ENCODE data around the gene SCN1A.
A peak's percentile ranks its signal among the peaks of the same experiment; 100 is the strongest.

Gene SCN1A

DNA sequence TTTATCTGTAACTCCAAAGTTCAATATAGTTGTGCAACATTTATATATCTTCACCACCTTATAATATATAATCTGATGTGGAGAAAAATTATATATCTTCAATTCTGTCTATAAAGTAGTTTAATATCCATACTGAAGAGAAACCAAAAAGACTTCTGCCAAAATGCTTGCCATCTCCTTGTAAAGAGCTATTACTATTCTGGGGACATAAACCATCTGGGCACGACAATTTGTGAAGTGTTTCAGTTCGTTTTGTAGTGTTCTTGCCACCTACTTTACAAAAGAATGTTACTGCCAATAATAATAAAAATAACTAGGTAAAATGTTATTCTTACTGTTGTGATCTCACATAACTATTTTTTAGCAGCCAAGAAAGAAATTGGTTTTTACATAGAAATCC is 45.1 kb downstream of the SCN1A start:
- DNase-seq, result no peak

DNA sequence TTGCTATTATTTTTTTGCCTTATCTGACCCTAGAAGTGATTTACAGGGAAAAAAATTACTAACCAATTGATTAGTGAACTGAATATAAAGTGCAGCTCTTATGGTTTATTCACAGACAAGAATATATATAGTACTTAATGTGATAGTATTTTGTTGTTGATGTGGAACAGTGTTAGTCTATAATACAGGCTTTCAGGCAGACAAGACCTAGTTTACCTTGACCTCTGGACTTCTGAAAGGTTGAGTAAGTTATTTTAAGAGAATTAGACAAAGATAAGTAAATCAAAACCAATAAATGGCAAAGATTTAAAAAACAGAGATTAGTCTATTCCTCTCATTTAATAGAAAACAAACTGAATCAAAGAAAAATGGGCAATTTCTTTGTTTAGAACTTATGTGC is 46.0 kb downstream of the SCN1A start:
- no peak for DNase-seq

DNA sequence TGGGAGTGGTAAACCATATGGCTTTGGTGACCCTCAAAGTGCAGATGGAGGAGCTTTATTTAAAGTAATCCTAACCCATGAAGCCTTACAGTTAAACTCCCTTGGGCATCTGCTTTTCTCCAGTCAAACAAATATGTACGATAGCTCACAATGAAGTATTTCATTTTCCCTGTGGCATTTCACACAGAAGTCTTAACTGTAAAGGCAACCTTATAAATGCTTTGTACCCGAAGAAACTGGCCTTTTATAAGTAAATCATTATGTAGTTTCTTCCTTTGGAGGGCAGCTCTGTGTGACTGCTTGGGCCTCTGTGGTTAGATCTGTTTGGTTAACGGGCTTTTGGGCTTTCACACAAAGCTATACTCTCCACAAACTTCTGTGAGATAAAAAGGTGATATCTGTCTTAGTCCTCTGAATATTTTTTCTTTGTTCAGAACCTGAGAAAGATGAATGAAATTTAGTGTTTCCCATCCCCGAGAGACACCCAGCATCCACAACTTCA is 46.6 kb downstream of the SCN1A start:
- DNase-seq, result no peak

DNA sequence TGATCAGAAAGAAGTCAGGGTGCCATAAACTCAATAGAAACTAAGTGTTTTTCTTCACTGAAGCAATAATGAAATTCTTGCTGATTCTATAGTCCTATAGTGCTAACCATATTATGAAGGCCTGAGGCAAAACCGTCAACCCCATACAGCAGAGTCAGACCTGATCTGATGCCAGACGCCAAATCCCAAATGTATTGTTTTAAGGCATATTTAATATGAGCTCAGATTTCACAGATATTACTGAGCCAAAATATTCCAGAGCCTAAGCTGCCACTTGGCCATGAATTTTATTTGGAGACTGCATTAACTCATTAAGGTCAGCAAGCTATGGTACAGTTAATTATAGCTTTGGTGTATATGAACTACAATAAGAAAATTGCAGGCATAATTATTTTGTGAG is 53.4 kb downstream of the SCN1A start:
- no peak for DNase-seq

DNA sequence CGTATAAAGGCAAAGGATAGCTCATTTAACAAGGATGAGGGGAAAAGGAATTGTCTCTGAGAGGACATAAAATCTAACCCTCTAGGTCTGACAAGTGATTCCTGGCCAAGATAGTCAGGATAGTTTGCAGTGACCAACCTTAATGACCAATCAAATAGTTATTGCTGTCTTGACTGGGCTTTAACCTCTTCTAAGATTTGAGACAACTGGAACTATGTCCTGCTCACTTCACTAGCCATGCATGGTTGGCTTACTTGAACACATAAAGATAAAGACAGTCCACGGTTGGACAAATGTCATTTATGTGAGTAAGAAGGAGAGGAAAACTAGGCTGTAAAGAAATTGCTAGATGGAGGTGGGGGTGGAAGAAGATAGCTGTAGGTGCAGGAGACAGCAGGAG is 53.8 kb downstream of the SCN1A start:
- DNase-seq, result no peak

DNA sequence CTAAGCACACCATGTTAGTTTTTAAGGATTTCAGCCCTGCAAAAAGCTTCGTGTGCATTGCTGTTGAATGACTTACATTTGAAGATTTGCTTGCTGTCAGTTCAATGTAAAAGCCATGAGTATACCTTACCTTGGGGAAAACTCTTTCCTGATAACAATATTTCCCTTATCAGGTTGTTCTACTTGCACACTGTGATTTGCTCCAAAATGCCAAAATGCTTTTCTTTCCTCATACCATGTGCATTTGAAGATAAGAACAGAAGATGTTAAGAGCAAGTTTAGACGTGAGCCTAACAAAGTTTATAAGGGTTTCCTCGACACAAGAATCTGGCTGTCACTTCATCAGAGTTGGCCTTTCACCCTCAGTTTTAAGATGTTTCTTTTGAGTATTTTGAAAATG is 57.6 kb downstream of the SCN1A start:
- DNase-seq, result no peak

DNA sequence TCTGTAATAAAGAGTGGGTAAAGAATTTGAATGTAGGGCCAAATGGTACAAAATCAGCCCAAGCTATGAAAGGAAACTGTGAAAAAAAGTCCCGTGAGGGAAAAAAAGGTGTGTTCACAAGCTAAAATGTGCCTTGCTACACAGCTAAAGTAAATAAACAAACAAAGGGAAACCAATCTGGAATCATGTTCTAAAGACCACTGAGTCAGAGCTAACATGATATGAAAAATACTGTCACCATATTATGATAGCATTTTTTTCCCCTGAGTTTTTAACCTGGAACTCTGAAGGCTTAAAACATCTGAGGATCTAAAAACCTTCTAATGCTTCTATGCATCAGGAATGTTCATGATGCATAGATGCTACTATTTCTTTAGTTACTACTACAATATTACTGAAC is 58.8 kb downstream of the SCN1A start:
- DNase-seq, result no peak

DNA sequence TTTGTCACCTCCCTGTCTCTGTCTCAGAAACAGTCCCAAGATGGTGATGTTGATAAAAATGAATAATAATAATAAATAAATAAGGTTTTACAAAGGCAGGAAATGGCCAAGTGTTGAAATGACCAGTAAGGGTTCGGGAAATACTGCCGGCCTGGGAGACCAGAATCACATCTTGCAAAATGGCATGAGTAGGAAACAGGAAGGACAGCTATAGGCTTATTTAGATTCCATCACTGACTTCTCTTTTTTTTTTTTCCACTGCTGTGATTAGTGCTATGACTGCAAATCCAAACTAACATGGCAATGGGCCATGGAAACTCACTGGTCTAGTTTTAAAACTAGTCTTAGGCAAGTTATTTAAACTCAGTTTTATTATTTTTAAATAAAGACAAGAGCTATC is 60.6 kb downstream of the SCN1A start:
- DNase-seq, result no peak

DNA sequence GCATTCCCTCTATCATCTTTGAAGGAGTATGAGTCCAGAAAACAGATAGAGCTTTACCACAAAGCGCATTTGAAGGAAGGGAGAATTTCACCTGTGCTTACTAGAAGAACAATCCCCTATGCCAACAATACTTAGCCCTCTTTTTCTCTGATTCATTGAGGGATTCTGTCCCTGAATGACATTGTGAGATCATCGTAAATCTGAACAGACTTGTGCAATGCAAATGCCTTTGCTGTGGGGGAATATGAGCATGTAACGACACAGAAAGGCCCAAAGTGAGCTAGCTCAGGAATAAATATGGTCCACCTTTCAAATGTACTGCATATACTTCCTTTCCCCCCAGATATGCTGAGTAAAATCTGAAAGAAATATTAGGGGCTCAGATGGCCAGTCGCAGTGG is 67.6 kb downstream of the SCN1A start:
- no peak for DNase-seq

DNA sequence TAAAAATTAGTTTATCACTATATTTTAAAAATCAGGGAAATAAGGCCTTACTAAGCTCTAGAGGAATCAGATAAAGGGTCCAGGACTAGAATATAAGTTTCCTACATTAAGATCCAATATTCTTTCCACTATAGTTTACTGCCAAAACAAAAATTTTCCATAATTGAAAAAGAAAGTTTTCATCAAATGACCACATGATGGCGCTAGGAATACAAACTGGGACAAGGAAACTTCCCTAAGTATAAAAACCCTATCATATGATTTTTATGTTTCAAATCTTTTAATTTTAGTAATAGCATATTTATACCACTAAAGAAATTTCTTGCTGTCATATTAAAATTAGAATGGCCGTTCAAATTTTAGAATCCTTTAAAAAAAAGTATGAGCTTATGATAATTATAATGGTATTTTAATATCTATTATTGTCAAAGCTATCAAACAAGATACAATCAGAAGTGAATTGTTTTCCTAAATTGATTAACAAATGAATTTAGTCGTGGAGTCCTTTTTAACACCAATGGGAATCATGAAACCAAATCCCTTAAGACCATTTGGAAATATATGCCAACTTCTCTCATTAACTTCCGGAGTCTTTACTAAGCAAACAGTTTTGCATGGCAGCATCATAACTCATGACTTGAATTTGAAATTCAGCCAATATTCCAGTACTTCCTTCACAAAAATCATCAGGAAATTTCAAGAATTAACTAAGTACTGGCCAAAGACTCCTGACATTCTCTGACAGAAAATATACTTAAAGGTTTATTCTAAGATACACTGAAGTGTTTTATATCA is 70.3 kb downstream of the SCN1A start:
- DNase-seq, result peak in 1 of 56 donors; percentile 8

DNA sequence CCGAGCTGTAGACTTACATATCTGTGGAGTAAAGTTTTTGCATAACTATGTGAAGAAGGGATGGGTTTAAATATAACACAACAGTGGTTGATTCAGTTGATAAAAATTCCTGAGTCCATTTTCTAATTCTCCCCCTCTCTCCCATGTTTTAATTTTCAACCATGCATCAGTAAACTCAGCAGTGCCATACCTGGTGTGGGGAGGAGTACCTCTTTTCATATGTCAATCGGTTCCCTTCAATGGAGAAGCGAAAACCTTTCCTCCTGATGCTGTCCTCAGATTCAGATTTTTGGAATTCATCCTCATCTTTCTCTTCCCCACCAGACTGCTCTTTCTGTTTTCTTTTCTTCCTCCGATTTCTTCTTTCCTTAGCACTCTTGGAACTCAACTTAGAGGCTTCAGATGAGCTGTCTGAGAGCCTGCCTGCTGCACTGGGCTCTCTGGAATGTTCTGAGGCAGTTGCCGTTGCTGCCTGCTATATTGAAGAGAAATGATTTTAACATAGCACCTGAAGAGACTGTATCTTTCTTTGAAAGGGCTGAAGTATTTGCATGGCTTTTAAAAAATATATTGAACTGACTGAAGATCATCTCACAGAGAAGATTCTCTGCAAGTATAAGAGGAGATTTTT is 82.9 kb downstream of the SCN1A start:
- no peak for DNase-seq

DNA sequence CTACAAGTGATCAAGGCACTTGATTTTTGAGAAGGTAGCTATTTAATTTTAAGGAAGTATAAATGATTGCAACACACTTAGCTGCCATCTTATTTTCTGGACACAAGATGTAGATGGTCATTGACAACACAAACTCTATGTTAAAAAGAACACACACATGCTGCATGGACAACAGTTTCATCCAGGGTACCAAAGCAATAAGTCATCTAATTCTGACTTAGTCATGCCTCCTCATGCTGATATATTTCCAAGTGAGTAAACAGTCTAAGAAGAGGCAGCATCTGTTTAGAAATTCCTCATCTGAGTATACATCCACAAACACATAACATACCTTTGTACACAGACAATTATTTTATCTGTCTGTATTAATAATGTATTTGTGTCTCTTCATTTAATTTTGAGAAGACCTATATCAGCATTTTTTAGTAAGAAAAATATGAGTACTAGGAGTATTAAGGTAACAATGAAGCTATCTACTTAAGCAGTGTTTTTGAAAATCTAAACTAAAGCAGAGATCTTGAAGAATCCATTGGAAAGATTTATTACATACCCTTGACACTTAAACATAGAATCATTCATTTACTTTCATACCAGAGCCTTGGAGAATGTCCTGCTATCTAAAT is 84.9 kb downstream of the SCN1A start:
- DNase-seq, result no peak

DNA sequence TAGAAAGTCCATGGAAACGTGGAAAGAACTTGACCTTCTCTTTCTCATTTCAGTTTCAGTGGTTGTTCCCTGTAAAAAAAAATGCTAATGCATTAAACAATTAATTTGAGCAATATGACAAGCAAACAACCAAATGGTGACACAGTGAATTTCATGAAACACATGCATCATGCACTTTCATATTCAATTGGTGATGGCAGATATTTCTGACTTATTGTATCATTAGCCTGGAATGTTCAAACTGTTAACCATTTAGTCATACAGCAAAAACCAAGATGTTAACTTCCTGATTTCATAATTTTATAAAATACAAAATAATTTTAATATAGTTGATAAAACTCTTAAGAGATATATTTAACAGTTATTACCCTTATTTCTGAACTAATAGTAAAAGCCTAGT is 85.5 kb downstream of the SCN1A start:
- DNase-seq, result no peak

DNA sequence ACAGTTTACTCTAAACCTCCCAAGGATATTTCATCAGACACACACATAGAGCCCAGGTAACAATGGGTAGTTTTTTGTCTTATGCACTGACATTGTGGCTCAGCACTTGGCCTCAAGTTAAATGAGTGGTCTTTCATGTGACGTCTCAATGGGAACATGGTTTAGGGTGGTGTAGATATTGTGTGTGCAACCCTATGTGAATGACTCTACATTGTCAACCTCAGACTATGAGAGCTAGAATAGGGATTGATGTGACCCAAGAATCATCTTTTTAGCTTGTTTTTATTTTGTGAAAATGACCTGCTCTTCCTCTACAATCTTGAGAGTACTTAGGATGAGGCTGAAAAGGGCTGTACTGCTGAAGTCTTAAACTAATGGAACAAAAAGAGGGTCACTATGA is 86.2 kb downstream of the SCN1A start:
- DNase-seq, result no peak

DNA sequence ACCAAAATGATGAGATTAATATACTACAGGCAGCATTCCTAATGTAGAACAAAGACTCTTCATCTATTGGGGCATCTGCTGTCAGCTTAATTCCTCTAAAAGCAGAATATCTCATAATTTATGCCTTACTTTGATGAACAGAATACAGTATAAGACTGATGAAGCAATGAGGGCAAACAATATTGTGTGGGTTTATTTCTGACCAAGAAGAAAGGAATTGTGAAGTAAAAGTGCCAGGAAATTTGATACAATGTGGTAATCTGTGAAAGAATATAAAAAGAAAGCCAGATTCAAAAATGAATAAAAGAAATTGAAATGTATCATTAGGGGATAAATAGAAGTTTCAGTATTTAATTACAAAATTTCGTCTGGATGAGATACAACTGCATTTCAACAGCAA is 95.5 kb downstream of the SCN1A start:
- no peak for DNase-seq

DNA sequence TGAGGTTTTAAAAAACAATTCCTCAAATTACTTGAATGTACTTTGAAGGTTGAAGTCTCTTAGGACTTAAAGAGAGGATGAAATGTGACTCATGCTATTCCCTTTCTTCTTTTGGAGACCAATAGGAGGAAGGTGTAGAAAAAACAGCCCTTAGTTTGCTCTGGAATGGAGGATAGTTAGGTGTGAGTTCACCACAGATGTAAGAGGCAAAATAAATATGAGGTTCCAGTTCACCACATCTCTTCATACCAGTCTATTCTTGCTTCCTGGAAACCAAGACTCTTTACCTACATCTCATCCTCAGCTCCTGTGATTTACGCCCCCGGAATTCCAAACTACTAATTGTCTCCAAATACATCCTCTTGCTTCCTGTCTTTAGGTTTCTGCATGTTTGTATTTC is 96.8 kb downstream of the SCN1A start:
- DNase-seq, result no peak

DNA sequence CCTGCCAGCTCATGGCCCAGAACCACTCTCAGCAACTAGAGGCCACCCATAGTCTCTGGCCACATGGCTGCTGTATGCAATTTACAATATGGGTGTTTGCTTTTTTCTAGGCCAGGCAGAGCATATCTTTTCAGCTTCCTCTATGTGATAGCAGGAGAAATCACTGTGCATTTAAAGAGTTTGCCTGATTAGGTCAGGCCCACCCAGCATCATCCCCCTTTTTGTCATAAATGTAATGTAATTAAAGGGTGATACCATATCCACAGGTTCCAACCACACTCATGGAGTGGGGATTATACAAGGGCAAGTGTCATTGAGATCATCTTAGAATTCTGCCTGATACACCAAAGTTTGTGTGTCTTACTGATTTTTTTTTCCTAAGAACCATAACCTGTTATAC is 102.5 kb downstream of the SCN1A start:
- DNase-seq, result no peak

DNA sequence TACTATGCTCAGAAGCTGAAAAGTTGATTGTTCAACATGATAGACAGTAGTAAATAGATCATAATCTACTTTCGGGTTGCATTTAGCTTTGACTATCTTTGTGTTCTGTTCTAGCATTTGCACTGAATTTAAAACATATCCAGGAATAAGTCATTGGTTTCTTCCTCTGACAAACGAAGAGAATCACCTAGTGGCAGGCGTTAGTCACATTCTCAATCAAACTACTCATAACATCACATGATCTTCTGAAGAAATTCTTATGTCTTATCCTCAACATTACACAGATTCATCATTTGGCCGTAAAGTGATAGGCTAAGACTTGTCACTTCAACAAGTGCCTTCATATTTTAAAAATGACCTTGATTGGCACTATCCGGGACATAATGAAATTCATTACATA is 110.6 kb downstream of the SCN1A start:
- no peak for DNase-seq

DNA sequence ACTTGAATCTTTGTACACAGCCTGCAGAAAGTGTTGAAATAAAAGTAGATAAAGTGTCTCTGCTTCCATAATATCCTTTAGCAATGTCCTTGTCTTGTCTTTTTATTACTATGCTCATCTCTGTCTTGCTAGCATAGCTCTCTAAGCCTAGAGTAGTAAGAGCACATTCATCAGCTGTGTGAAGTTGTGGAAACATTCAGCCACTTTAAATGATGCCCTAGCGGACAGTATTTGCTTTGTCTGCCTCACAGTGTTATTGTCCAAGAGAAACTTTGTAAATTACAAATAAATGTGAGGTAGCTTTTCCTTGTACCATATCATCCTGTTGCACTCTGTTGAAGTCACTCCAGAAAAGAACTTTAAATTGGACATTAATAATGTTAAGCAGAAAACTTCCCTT is 113.9 kb downstream of the SCN1A start:
- no peak for DNase-seq

DNA sequence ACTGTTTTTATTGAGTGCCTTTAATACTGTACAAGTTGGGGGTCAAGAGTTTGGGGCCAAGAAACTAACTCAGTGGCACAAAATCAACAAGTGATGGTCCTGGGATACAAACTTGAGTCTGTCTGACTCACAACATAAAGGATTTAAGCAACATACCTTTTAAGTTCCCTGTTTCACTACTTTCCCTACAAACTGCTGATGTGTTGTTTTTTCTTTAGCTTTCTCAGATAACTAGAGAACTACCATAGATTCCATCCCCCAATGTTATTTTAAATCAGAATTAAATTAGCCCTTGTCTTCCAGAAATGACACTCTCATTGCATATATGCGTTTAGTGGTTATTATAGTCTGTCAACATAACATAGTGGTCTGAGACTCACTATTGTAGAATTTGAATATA is 116.2 kb downstream of the SCN1A start:
- DNase-seq, result no peak

DNA sequence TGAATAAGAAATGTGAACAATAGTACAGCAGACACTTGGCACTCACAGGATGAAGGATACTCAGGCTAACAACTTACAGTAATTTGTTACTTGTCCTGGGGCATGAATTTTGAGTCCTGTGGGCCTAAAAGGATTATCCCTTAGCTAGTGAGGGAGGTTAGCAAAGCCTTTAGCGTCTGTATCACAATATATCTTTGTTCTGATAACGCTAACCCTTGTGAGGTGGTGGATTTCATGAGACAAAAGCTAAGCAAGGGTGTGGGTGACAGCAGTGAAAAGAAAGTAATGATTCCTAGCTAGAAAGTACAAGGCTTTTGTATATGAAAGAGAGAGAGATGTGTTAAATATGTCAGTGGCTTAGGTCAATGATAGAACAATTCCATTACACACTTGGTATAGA is 127.4 kb downstream of the SCN1A start:
- no peak for DNase-seq

DNA sequence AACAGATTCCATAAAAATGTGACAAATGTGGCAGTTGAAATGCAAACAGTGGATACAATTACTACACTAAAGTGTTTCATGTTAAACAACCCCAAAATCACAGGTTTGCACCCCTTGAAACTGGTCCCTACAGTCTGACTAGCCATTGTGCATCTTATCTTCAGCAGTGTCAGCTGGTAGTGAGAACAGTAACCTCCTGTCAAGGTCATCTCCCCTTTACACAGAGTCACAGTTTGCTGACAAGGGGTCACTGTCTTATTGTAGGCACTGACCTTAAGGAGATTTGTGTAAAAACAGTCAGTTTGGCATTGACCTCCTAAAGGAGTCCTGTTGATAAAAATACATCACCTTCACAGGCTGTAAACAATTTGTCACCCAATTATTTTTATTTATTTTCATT is 137.0 kb downstream of the SCN1A start:
- DNase-seq, result no peak

DNA sequence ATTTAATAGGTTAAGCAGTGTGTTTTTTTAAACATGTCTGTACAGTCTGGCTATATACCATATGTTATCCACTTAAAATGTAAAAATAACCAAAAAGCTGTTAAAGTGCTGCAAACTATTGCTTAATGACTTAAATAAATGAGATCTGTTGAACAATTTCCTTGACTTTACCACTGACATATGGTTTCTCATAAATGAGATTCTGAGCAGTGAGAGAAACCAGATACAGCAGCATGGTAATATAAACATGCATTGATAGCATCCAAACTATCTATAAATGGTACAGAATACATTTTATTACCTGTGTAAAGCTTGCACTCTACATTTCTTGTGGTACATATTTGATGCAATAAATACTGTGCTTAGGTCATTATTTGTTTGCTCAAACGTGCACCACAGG is 138.0 kb downstream of the SCN1A start:
- no peak for DNase-seq

All from amygdala (tissue), 56 donors.